ENCODE measurements around the gene GTF2H3. TPM values are rescaled to one million over a fixed set of nuclear protein-coding genes. Genes with fewer than 3 reads are reported as not detected.
A peak's percentile ranks its signal among the peaks of the same experiment; 100 is the strongest.

The GTF2H3 gene
- total and polyA plus RNA-seq, 10 of the 15 experiments (the other 5 are each of a cell fraction or from before 2014, with no cell fraction given) = 20.6 to 62.9 (median 34.7) TPM

- Histone ChIP-seq H3K27me3 (replicated peaks in 1 of 2; ENCODE audit: control insufficient read depth in 2 of 2, insufficient read depth in 2 of 2, low read length in 1 of 2) (no peaks in the 10 kb centered on the region), H3K79me2 (ENCODE audit: control insufficient read depth, insufficient read depth, low read length) (peaks cover 22% of the 10 kb centered on the region), H3K4me3 (no peak overlapping the region), H3K4me1 (ENCODE audit: control insufficient read depth, insufficient read depth, low read length) (peaks cover 4% of the 10 kb centered on the region; the same call in 1 of the 2 replicates), H3K4me2 (ENCODE audit: control insufficient read depth, insufficient read depth) (no peak overlapping the region), H3K36me3 (ENCODE audit: control insufficient read depth in 2 of 2, insufficient read depth in 2 of 2, low read length in 1 of 2) (peaks cover 3 to 14% of the 10 kb centered on the region in 2 experiments), H3K9me3 (replicated peaks; ENCODE audit: control insufficient read depth, insufficient read depth, low read length) (no peaks in the 10 kb centered on the region), H3K9ac (ENCODE audit: control insufficient read depth, insufficient read depth, low read length) (no peak overlapping the region), H3K27ac (ENCODE audit: control insufficient read depth, insufficient read depth) (no peak overlapping the region), H2AFZ (ENCODE audit: control insufficient read depth, low read depth, low read length) (no peak overlapping the region), H4K20me1 (ENCODE audit: control insufficient read depth, insufficient read depth) (no peaks in the 10 kb centered on the region)
- WGBS (ENCODE audit: insufficient coverage, insufficient replicate concordance, low lambda C conversion rate, missing lambda C conversion rate) = 93% methylated on average over 3 of the region's 3 CpGs
- intact Hi-C loops (cut with micrococcal nuclease; ENCODE audit: unreplicated experiment) (no loop called here), in situ Hi-C loops (cut with MboI) (no loop called here)
- POLR2A ChIA-PET = no interaction called here
- SMC1A ChIA-PET (ENCODE audit: uncharacterized antibody, unreplicated experiment) = no interaction called here
- FAIRE-seq = no peak
- CTCF ChIA-PET = interaction anchor here (1.1 to 1.2 kb wide), 2 partner anchors 13 to 22 kb away, joined by 3 read pairs; partner anchors contain the start of gene TMED2
- TSS peak; percentile 60 for BruUV-seq (replicated peaks)
- RAD21 ChIA-PET (ENCODE audit: unreplicated experiment) = no interaction called here
- DNase-seq (ENCODE audit: low read depth, low spot score) = no peak
- ATAC-seq = no peak
- TF ChIP-seq TCF3 (IDR thresholded peaks at IDR 0.05; ENCODE audit: borderline replicate concordance, insufficient read depth, low read depth, low read length) = no peak
- TF ChIP-seq ZBTB40 (IDR thresholded peaks at IDR 0.05; ENCODE audit: borderline replicate concordance) = no peak
- TF ChIP-seq USF2 (IDR thresholded peaks at IDR 0.05; ENCODE audit: borderline replicate concordance, low read depth, low read length) = no peak
- no peak for TF ChIP-seq SREBF2 (IDR thresholded peaks at IDR 0.05; ENCODE audit: low read length)
- TF ChIP-seq, protein P1, sequence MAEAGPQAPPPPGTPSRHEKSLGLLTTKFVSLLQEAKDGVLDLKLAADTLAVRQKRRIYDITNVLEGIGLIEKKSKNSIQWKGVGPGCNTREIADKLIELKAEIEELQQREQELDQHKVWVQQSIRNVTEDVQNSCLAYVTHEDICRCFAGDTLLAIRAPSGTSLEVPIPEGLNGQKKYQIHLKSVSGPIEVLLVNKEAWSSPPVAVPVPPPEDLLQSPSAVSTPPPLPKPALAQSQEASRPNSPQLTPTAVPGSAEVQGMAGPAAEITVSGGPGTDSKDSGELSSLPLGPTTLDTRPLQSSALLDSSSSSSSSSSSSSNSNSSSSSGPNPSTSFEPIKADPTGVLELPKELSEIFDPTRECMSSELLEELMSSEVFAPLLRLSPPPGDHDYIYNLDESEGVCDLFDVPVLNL (IDR thresholded peaks at IDR 0.05; ENCODE audit: low read depth, low read length) = no peak
- TF ChIP-seq SUPT20H (IDR thresholded peaks at IDR 0.05; ENCODE audit: borderline replicate concordance, control insufficient read depth, low read depth, low read length) = no peak
- TF ChIP-seq POLR2A (IDR thresholded peaks at IDR 0.05; ENCODE audit: low read depth, low read length) = no peak
- TF ChIP-seq KLF5 (IDR thresholded peaks at IDR 0.05; ENCODE audit: partially characterized antibody) = no peak
- no peak for TF ChIP-seq ZNF274 (IDR thresholded peaks at IDR 0.05; ENCODE audit: insufficient read depth, insufficient read length)
- TF ChIP-seq POU2F2 (IDR thresholded peaks at IDR 0.05; ENCODE audit: borderline replicate concordance, low read depth, low read length) = no peak
- no peak for TF ChIP-seq CBX3 (IDR thresholded peaks at IDR 0.05; ENCODE audit: borderline replicate concordance, low read depth)
- no peak for TF ChIP-seq USF1 (IDR thresholded peaks at IDR 0.05; ENCODE audit: borderline replicate concordance, extremely low read length, insufficient read depth, low read depth, low read length)
- no peak for TF ChIP-seq SMAD1 (IDR thresholded peaks at IDR 0.05; ENCODE audit: low read depth, partially characterized antibody)
- no peak for TF ChIP-seq FOS (IDR thresholded peaks at IDR 0.05; ENCODE audit: borderline replicate concordance, extremely low read depth, insufficient read length)
- TF ChIP-seq BACH1 (IDR thresholded peaks at IDR 0.05; ENCODE audit: borderline replicate concordance) = no peak
- TF ChIP-seq ASH2L (IDR thresholded peaks at IDR 0.05; ENCODE audit: borderline replicate concordance, low read depth) = no peak
- TF ChIP-seq MTA2 (IDR thresholded peaks at IDR 0.05; ENCODE audit: low read depth) = no peak
Observed at GRCh38 chr12:123597100-123597499, 36.5 kb upstream of the GTF2H3 start.
